Stimulated activated CD8-positive, alpha-beta memory T cell treated with anti-CD3 and anti-CD28 coated beads, Interleukin-15, amount 100 ng/mL, for 48 hours (primary cell): ENCODE results near the gene PDE3B.
"Not testable (repeated sequence)": the region's sequence is repeated elsewhere in the genome, so short reads cannot be mapped to it uniquely, and the experiment has no call there.

Experiments
- DNase-seq, 2 donors: peaks; one replicate each; pipeline ENCODE4 v3.0.0-alpha.2; 2020; ENCODE audit warnings: low read depth in 2 of 2

Gene PDE3B

DNA sequence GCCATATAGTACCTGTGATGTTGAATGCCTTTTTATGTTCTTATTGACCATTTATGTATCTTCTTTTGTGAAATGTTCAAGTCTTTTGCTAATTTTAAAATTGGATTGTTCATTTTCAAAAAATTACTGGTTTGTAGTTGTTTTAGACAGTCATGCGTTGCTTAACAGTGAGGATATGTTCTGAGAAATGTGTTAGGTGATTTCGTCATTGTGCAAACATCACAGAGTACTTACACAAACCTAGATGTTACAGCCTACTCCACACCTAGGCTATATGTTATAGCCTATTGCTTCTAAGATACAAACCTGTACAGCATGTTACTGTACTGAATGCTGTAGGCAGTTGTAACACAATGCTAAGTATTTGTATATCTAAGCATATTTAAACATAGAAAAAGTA is 32.5 kb downstream of the PDE3B start:
- no peak for DNase-seq

DNA sequence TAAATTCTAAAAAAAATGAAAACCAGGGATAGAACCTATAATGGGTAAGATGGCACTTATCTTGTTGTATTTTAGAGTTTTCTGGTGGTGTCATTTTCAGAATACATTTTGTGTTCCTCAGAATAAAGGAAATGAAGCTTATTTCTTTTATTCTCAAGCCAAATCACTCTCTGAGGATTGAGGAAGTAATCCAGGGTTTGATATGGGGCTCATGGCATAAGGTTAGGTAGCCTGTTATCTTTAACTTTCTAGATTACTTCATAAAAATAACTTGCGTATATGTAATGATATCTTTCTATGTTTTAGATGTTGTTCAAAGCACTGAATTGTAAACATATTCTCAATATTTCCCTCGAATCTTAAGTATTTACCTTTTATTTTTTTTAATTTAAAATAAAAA is 33.5 kb downstream of the PDE3B start:
- DNase-seq = no peak

DNA sequence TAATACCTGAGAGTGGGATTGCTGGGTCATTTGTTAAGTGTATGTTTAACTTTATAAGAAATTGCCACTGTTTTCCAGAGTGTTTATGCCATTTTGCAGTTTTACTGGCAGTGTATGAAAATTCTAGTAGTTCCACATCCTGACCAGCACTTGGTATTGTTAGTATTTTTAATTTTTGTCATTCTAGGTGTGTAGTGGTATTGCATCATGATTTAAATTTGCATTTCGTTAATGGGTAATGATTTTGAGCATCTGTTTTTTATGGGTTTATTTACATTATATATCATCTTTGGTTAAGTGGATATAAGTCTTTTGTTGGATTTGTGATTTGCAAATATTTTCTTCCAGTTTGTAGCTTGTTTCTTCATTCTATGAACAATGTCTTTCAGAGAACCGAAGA is 34.7 kb downstream of the PDE3B start:
- no peak for DNase-seq

DNA sequence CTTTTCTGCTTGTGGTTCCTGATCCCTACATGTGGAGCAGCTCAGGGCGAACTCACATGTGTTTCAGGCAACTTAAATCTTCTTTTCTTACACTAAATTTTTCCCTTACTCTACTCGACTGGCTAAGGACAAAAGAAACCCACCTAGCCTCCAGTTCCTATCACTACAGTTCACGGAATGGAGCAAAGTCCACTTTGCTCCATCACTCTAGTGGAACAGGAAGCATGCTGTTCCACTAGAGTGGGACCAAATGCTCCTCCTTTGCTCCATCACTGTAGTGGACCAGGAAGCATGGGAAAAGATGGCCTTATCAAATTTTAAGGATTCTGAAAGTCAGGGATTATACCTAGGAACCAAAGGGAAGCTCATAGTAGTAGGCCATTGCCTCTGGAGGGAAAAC is 36.1 kb downstream of the PDE3B start:
- DNase-seq = no peak

DNA sequence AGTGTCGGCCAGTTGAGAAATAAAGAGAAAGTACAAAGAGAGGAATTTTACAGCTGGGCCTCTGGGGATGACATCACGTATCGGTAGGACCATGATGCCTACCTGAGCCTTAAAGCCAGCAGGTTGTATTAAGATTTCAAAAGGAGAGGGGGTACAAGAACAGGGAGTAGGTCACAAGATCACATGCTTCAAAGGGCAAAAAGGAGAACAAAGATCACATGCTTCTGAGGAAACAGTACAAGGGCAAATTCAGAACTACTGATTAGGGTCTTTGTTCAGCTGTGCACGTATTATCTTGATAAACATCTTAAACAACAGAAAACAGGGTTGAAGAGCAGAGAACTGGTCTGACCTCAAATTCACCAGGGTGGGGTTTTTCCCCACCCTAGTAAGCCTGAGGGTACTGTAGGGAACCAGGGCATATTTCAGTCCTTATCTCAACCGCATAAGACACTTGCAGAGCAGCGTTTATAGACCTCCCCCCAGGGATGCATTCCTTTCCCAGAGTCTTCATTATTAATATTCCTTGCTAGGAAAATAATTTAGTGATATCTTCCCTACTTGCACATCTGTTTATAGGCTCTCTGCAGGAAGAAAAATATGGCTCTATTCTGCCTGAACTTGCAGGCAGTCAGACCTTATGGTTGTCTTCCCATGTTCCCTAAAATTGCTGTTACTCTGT is 40.8 kb downstream of the PDE3B start:
- not testable (repeated sequence) for DNase-seq

DNA sequence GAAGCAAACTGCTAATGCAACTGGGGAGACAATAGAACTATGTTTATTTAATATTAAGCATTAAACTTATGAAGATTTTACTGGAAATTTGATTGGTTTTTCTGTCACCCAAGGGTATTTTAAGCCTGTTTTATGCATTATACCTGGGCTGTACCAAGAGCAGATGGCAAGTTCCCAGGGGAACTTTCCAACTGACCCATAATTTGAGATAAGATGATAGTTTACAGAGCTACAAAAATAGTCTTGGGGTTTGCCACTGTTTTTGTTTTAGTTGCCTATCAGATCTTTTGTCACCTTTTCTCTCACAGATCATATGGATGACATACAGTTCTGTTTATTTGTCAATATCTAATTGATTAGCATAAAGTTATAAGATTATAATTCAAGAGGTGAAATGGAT is 43.9 kb downstream of the PDE3B start:
- DNase-seq = no peak

DNA sequence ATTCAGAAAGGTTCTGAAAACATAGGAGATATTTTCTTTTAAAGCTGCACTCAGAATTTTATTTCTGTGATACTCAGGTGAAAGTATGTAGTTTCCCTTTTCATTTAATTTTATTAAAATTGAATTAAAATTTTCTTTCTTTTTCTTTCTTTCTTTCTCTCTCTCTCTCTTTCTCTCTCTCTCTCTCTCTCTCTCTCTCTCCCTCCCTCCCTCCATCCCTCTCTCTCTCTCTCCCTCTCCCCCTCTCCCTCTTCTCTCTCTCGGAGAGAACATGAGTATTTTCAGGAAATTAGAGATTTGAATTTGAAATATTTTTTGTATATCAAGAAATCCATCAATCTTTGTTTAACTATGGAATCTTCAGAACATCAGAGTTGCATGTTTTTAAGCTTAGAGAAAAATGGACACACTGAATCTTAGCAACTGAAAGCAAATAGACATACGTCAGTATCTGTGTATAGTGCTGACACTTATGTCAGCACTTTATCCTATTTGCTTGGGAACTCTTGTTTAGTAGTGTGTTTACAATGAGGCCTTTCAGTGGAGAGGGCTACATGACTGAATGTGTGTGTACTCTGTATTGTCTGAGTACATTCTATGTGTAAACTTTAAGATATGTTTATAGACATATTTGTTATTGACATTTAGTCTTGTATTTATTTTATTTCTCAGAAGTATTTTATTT is 44.5 kb downstream of the PDE3B start:
- DNase-seq = no peak

DNA sequence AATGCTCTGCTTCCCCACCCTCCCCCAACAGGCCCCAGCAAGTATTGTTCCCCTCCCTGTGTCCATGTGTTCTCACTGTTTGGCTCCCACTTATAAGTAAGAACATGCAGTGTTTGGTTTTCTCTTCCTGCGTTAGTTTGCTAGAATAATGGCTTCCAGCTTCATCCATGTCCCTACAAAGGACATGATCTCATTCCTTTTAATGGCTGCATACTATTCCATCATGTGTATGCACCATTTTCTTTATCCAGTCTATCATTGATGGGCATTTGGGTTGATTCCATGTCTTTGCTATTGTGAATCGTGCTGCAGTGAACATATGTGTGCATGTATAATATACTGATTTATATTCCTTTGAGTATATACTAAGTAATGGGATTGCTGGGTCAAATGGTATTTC is 52.1 kb downstream of the PDE3B start:
- DNase-seq = not testable (repeated sequence)

DNA sequence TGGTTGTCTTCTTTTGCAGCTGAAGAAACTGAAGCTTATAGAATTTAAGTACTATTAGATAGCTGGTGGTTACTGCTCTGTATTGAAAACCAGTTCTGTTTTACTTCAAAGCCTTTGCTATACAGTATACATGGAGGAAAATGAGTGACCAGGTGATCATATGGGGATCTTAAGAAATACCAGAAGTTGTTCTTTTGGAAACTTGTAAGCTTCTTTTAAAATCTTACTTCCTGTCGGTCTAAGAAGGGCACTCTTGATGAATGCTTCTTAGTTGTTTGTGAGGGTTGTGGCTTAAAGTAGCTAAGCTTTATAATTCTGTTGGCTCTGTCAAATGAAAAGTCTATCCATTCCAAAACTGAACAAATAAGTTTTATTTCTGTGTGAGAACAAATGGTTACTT is 55.2 kb downstream of the PDE3B start:
- no peak for DNase-seq

DNA sequence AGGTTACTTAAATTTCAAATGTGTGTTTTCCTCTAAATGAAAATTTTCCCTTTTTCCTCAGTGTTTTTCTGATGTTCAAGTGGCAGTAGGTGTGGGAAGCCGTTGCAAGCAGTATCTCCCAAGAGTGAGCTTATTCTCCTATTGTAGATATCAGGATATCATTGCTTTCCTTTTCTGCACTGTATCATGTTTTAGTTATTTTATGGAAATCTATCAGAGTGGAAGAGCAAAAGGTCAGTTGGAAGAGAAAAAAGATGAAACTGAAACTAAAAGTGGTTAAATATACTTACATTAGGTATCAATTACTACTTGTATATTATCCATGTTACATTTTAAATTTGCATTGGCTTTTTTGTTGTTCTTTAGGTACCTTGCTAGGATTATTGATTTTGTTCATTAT is 57.0 kb downstream of the PDE3B start:
- no peak for DNase-seq

DNA sequence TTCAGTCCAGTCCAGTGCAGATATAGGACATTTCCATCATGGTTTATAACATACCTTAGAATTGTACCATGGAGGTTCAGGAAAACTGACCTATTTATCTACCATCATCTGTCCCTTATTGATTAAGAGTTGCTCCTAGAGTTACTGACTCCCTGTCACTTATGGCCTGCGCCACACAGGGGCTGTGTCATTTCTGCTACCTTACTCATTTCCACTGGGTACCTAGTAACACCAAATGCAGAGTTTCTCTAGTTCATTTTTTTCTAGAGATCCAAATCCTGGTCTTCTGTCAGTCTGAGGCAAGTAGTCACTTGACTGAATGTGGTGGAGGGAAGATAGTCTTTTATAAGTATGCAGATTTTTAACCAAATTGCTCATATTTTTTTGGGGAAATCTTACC is 59.2 kb downstream of the PDE3B start:
- DNase-seq = no peak

DNA sequence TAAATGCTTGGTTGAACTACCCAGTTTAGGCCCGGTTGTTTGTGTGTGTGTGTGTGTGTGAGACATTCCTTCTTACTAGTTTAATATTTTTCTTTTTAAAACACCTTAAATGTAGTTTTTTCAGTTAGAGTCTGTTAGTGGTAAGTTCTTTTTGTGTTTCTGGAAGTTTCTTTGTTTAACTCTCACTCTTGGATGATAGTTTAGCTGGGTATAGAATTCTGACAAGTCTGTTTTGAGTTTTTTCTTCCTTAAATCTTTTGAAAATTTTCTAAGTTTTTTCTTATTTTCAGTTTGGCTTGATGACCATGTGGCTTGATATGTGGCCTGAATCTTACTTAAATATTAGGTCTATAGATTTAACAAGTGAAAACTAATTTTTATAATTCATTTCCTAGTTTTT is 60.1 kb downstream of the PDE3B start:
- DNase-seq = no peak

DNA sequence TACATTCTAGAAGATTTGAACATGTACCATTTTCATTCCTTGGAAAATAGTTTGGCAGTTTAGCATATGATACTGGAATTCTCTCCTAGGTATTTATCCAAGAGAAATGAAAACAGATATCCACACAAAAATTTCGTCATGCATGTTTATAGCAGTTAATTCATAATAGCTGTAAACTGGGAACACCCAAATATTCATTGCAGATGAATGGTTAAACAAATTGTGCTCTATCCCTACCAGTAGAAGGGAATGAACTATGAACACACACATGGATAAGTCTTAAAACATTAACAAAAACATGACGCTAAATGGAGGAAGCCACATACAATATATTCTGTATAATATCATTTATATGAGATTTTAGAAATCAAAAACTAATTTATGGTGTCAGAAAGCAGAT is 61.5 kb downstream of the PDE3B start:
- DNase-seq = no peak

DNA sequence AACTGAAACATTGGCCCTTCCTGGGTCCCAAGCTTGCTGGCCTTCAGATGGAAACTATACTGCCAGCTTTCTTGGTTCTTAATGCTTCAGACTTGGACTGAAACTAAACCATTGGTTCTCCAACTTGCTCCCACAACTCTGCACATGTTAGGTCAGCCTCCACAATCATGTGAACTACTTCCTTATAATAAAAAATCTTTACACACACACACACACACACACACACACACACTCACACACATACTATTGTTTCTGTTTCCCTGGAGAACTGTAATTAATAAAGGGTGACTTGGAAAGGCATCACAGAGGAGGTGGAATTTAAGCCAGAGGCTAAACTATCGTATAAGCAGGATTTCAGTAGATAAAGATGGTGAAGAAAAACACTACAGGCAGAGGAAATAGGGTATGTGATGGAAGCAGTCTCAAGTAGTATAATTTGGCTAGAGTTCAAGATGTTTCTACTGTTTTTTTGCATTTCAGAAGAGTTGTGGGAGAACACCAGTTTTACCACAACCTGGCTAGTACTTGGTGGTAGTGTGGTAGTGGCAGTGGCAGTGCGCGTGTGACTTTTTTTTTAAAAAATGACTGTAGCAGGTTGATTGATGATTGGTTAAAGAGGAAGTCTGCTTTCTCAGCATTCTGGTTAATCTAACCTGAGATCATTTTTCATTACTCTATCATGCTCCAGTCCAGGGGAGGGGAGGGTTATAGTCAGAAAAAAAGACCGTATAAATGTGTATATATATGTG is 70.1 kb downstream of the PDE3B start:
- no peak for DNase-seq

DNA sequence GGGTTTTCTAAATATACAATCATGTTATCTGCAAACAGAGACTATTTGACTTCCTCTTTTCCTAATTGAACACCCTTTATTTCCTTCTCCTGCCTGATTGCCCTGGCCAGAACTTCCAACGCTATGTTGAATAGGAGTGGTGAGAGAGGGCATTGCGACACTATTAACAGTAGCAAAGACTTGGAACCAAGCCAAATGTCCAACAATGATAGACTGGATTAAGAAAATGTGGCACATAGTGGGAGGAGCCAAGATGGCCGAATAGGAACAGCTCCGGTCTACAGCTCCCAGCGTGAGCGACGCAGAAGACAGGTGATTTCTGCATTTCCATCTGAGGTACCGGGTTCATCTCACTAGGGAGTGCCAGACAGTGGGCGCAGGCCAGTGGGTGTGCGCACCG is 72.1 kb downstream of the PDE3B start:
- not testable (repeated sequence) for DNase-seq

DNA sequence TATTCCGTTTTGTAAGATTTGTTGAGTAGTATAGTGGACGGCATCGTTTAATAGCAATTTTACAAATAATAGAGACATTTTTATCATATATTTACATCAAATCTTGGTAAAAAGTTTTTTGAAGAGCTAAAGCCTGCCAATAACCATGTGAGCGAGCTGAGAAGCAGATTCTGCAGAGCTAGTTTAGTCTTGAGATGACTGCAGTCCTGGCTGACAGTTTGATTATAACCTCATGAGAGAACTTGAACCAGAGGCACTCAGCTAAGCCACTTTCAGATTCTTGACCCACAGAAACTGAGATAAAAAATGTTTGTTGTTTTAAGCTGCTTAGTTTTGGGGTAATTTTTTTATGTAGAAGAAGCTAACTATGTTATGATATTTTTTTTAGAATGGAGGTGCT is 78.9 kb downstream of the PDE3B start:
- no peak for DNase-seq

DNA sequence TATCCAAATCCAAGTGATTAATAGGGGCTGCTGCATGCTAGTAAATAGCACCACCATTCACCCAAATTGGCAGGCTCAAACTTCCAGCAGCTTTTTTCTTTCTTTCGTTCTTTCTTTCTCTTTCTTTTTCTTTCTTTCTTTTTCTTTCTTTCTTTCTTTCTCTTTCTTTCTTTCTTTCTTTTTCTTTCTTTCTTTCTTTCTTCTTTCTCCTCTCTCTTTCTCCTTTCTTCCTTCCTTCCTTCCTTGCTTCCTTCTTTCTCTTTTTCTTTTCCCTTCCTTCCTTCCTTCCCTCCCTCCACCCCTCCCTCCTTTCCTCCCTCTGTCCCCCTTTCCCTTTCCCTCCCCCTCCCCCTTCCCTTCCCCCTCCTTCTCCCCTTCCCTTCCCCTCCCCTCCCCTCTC is 81.5 kb downstream of the PDE3B start:
- no peak for DNase-seq

DNA sequence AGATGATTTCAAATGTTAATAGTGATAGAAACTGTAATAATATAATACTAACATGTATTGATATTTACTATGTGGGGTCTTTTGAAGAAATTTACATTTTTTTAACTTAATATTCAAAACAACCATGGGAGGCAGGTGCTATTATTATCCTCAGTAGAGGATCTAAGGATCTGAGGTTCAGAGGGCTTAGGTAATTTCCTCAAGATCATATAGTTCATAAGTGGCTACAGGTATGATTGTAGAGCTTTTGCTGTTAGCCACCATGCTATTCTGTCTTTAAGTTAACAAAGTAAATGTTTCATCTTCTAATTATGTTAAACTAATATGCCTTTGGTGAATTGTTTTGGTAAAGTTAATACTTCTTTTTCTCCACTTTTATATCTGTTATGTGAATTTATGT is 83.6 kb downstream of the PDE3B start:
- no peak for DNase-seq

DNA sequence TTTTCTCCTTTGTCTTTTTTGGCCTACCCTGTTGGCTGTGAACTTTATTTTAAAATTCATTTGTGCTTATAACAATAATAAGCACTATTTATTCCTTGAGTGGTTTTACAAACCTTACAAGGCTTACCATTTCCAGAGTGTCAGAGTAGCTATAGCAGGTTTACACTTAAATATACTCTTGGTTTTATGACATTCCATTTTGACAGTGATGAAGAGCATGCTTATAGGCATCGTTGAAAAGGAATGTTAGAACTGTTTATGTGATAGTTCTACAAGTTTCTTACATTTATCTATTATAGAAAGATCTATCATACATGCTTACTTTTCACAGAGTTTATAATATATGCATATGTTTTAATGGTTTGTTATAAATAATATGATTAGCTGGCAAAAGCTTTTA is 84.1 kb downstream of the PDE3B start:
- DNase-seq = no peak

DNA sequence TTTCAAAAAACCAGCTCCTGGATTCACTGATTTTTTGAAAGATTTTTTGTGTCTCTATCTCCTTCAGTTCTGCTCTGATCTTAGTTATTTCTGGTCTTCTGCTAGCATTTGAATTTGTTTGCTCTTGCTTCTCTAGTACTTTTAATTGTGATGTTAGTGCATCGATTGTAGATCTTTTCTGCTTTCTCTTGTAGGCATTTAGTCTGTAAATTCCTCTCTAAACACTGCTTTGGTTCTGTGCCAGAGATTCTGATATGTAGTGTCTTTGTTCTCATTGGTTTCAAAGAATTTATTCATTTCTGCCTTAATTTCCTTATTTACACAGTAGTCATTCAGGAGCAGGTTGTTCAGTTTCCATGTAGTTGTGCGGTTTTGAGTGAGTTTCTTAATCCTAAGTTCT is 96.9 kb downstream of the PDE3B start:
- DNase-seq = not testable (repeated sequence)

DNA sequence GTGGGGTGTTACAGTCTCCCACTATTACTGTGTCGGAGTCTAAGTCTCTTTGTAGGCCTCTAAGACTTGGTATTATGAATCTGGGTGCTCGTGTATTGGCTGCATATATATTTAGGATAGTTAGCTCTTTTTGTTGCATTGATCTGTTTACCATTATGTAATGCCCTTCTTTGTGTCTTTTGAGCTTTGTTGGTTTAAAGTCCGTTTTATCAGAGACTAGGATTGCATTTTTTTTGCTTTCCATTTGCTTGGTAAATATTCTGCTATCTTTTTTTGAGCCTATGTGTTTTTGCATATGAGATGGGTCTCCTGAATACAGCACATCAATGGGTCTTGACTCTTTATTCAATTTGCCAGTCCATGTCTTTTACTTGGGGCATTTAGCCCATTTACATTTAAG is 97.6 kb downstream of the PDE3B start:
- DNase-seq = no peak

DNA sequence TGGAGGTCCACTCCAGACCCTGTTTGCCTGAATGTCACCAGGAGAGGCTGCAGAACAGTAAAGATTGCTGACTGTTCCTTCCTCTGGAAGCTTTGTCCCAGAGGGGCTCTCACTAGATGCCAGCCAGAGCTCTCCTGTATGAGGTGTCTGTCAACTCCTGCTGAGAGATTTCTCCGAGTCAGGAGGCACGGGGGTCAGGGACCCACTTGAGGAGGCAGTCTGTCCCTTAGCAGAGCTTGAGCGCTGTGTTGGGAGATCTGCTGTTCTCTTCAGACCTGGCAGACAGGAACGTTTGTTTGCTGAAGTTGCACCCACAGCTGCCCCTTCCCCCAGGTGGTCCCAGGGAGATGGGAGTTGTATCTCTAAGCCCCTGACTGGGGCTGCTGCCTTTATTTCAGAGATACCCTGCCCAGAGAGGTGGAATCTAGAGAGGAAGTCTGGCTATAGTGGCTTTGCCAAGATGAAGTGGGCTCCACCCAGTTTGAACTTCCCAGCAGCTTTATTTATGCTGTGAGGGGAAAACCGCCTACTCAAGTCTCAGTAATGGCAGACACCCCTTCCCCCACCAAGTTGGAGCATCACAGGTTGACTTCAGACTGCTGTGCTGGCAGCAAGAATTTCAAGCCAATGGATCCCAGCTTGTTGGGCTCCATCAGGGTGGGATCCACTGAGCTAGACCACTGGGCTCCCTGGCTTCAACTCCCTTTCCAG is 99.4 kb downstream of the PDE3B start:
- no peak for DNase-seq
